OCI-LY1 (cell line): Measurements from ENCODE around the gene ARID5B.

Source experiments
- CTCF ChIP-seq: fragments of 200-600 bp; sonication (generic), shearing (Covaris generic); IDR thresholded peaks from 2 replicates; pipeline ENCODE4 v1.5.1; 2017; ENCODE audit warnings: mild to moderate bottlenecking, antibody characterized with exemption, low read length, moderate library complexity, mixed read lengths
- EZH2 ChIP-seq: fragments of 200-600 bp; sonication (generic), shearing (Covaris generic); IDR thresholded peaks from 2 replicates; pipeline ENCODE4 v1.8.0; 2017; ENCODE audit warnings: borderline replicate concordance, mixed run types, mild to moderate bottlenecking, antibody characterized with exemption, low read length, moderate library complexity, mixed read lengths

- TF ChIP-seq CTCF: no peak
- no peak for TF ChIP-seq EZH2
Measured at GRCh38 chr10:62050346-62050892, 148.9 kb downstream of the ARID5B start.
